K562 (cell line): ENCODE results near the gene RYK. TPM values are rescaled to one million over a fixed set of nuclear protein-coding genes. Genes with fewer than 3 reads are reported as not detected.

ENCODE experiments used
- ATAC-seq: fragments of 200-7000 bp; cut with Tn5 transposase; 3 replicates; pipeline ENCODE4 v1.9.1; 2020; ENCODE audit warnings: moderate library complexity
- BruUV-seq: library from RNA; stranded (reverse); fragments of 400-500 nt; replicated peaks from 2 replicates; lab custom pipeline; 2021; lab: Mats Ljungman, UMichigan
- CTCF ChIA-PET: fragments of 300-600 bp; formaldehyde crosslinking; extraction: SDS; loops from one replicate; lab custom pipeline; 2021; ENCODE audit warnings: low intra/inter-chr PET ratio; lab: Yijun Ruan, JAX
- POLR2A ChIA-PET: fragments of 300-600, 350-650 bp; sonication (Branson Sonifier 250); formaldehyde crosslinking; extraction: SDS; loops from one replicate; lab custom pipeline; 2021; ENCODE audit warnings: antibody characterized with exemption, inconsistent platforms; lab: Yijun Ruan, JAX
- DNase-seq, 4 experiments: peaks; one replicate each; pipeline versions ENCODE4 v3.0.0 to v3.0.0-alpha.2; 2011 to 2018; ENCODE audit warnings: low spot score in 3 of 4, mixed read lengths in 3 of 4; ENCODE audit errors: extremely low read depth in 1 of 4
- FAIRE-seq: peaks from 2 replicates; lab custom pipeline; 2011; peaks lifted over from hg19 to GRCh38; lab: Jason Lieb, UNC
- H2AFZ ChIP-seq: 2 replicates; pipeline ENCODE4 v1.6.0; 2011; ENCODE audit warnings: low read depth, low read length, control low read depth, inconsistent platforms
- H3K27ac ChIP-seq: fragments of 200-600 bp; 3 replicates; pipeline ENCODE4 v1.8.0; 2011; ENCODE audit warnings: low read depth, mild to moderate bottlenecking, control low read depth, inconsistent platforms, low read length, moderate library complexity, mixed read lengths; ENCODE audit errors: extremely low read depth
- H3K27me3 ChIP-seq, 2 experiments: fragments of 300-600 bp in 1 of 2; 2 replicates in 1 of 2; 3 replicates in 1 of 2; pipeline versions ENCODE4 v1.6.0 to v1.8.0; 2011; ENCODE audit warnings: inconsistent platforms in 2 of 2, low read length in 2 of 2, mild to moderate bottlenecking in 1 of 2, mixed read lengths in 1 of 2, moderate library complexity in 1 of 2; ENCODE audit not compliant: control insufficient read depth in 2 of 2, insufficient read depth in 2 of 2
- H3K36me3 ChIP-seq: fragments of 300-600 bp; 3 replicates; pipeline ENCODE4 v1.8.0; 2011; ENCODE audit warnings: mild to moderate bottlenecking, low read length, inconsistent platforms; ENCODE audit not compliant: control insufficient read depth, insufficient read depth
- H3K4me1 ChIP-seq, 2 experiments: fragments of 200-600 bp in 1 of 2; replicated peaks in 1 of 2; 2 replicates in 1 of 2; 3 replicates in 1 of 2; pipeline versions ENCODE4 v1.5.1 to v1.8.0; 2011; ENCODE audit warnings: inconsistent platforms in 2 of 2, low read length in 2 of 2, mild to moderate bottlenecking in 1 of 2, mixed read lengths in 1 of 2, moderate library complexity in 1 of 2; ENCODE audit not compliant: control insufficient read depth in 2 of 2, insufficient read depth in 2 of 2
- H3K4me2 ChIP-seq: 2 replicates; pipeline ENCODE4 v1.6.1; 2011; ENCODE audit warnings: low read length, control low read depth, inconsistent platforms, mixed read lengths; ENCODE audit not compliant: insufficient read depth
- H3K4me3 ChIP-seq: fragments of 200-600 bp; sonication (generic), shearing (Covaris generic); 2 replicates; pipeline ENCODE4 v1.5.1; 2016; ENCODE audit warnings: control low read depth, inconsistent platforms
- H3K79me2 ChIP-seq: fragments of 200-600 bp; 3 replicates; pipeline ENCODE4 v1.8.0; 2011; ENCODE audit warnings: low read length, inconsistent platforms; ENCODE audit not compliant: control insufficient read depth, insufficient read depth
- H3K9ac ChIP-seq, 2 experiments: 2 replicates each; pipeline versions ENCODE4 v1.6.0 to v1.6.1; 2011; ENCODE audit warnings: low read depth in 2 of 2, low read length in 2 of 2, control low read depth in 1 of 2, inconsistent platforms in 1 of 2, mild to moderate bottlenecking in 1 of 2, mixed read lengths in 1 of 2; ENCODE audit not compliant: insufficient read depth in 1 of 2
- H3K9me1 ChIP-seq: one replicate; pipeline ENCODE4 v1.6.0; 2011; ENCODE audit warnings: inconsistent platforms, mild to moderate bottlenecking, low read length, moderate library complexity; ENCODE audit not compliant: control insufficient read depth, insufficient read depth
- H3K9me3 ChIP-seq: replicated peaks from 2 replicates; pipeline ENCODE4 v1.5.1; 2011; ENCODE audit warnings: low read depth, low read length, inconsistent platforms; ENCODE audit not compliant: control insufficient read depth, insufficient read depth
- H4K20me1 ChIP-seq: replicated peaks from 2 replicates; pipeline ENCODE4 v1.6.1; 2011; ENCODE audit warnings: low read length, inconsistent platforms, mixed read lengths; ENCODE audit not compliant: control insufficient read depth, insufficient read depth
- DIDO1 ChIP-seq: fragments of 450-650 bp; IDR thresholded peaks from 2 replicates; pipeline ENCODE4 v1.6.1; 2016; ENCODE audit warnings: low read depth, missing biosample characterization, missing genetic modification characterization
- MEIS2 ChIP-seq: fragments of 450-650 bp; IDR thresholded peaks from 2 replicates; pipeline ENCODE4 v1.6.1; 2014; ENCODE audit warnings: mild to moderate bottlenecking; ENCODE audit not compliant: partially characterized antibody
- NCOR1 ChIP-seq: fragments of 450-650 bp; IDR thresholded peaks from 2 replicates; pipeline ENCODE4 v1.6.1; 2016; ENCODE audit warnings: mild to moderate bottlenecking, moderate library complexity
- NFE2 ChIP-seq: IDR thresholded peaks from 2 replicates; pipeline ENCODE4 v1.6.1; 2014; ENCODE audit warnings: antibody characterized with exemption, low read depth
- NUFIP1 ChIP-seq: fragments of 450-650 bp; IDR thresholded peaks from 2 replicates; pipeline ENCODE4 v1.6.1; 2018; ENCODE audit not compliant: partially characterized antibody
- RREB1 ChIP-seq: fragments of 250-450 bp; sonication (Bioruptor Pico); IDR thresholded peaks from 2 replicates; pipeline ENCODE4 v1.4.0; 2020
- SAFB2 ChIP-seq: fragments of 200-400 bp; formaldehyde crosslinking; IDR thresholded peaks from 2 replicates; pipeline ENCODE4 v1.6.1; 2018; ENCODE audit warnings: borderline replicate concordance, low read length, low read depth, moderate library complexity; ENCODE audit not compliant: severe bottlenecking
- XRCC5 ChIP-seq: fragments of 200-400 bp; formaldehyde crosslinking; IDR thresholded peaks from 2 replicates; pipeline ENCODE4 v1.6.1; 2017; ENCODE audit warnings: low read depth, mild to moderate bottlenecking, low read length
- ZBTB43 ChIP-seq: sonication (generic); formaldehyde crosslinking; IDR thresholded peaks from 2 replicates; pipeline ENCODE4 v1.8.0; 2023; ENCODE audit warnings: mild to moderate bottlenecking, missing genetic modification reagents
- ZKSCAN1 ChIP-seq: fragments of 150-350 bp; IDR thresholded peaks from 2 replicates; pipeline ENCODE4 v1.6.1; 2016; ENCODE audit warnings: low read depth, low read length
- ZNF395 ChIP-seq: fragments of 200-800 bp; sonication (Bioruptor generic); IDR thresholded peaks from 2 replicates; pipeline ENCODE4 v1.6.1; 2017; ENCODE audit warnings: missing genetic modification characterization, missing compliant biosample characterization
- ZNF76 ChIP-seq: fragments of 250-450 bp; sonication (Bioruptor Pico); IDR thresholded peaks from 2 replicates; pipeline ENCODE4 v1.4.0; 2020; ENCODE audit warnings: mild to moderate bottlenecking, moderate library complexity, borderline replicate concordance
- WGBS: fragments of 100-300 bp; shearing (Covaris generic); methylation state at CpG from one replicate; pipeline ENCODE4 v1.1.6; 2016; ENCODE audit warnings: low coverage, mixed read lengths; ENCODE audit not compliant: insufficient coverage; ENCODE audit errors: missing lambda C conversion rate; 5-methylcytosine and 5-hydroxymethylcytosine counted together
- in situ Hi-C: fragments of 300-500 bp; cut with MboI; formaldehyde crosslinking; loops from 4 replicates; pipeline ENCODE4 v1.15.0; 2018; ENCODE audit warnings: inconsistent platforms, mixed read lengths
- intact Hi-C: fragments of 100-400 bp; cut with micrococcal nuclease; formaldehyde crosslinking; loops from 2 replicates; pipeline ENCODE4 v1.14.2; 2022
- polyA plus RNA-seq, 8 experiments: library from polyadenylated mRNA; depleted of rRNA in 4 of 8; stranded (reverse) in 5 of 8; unstranded in 3 of 8; fragments of >200 nt; fragmentation: Nextera tagmentation in 2 of 8; fragmentation: Illumina TruSeq in 1 of 8; extraction: Ambion mirVana in 2 of 8; extraction: Trizol in 1 of 8; gene quantifications; 2 replicates each; pipeline versions ENCODE4 v1.2.1 to v1.2.3, GENCODE V29; 2011 to 2014; ENCODE audit warnings: inconsistent platforms in 1 of 8, missing spikeins in 1 of 8
- total RNA-seq, 7 experiments: library from RNA; depleted of rRNA in 6 of 7; stranded (reverse); fragments of >200 nt in 6 of 7; fragmentation: Illumina TruSeq in 2 of 7; extraction: Trizol in 2 of 7; gene quantifications; 2 replicates each; pipeline versions ENCODE4 v1.2.1 to v1.2.3, GENCODE V29; 2011 to 2021; ENCODE audit warnings: low replicate concordance in 1 of 7

Gene RYK
- total and polyA plus RNA-seq, 9 of the 15 experiments (the other 6 are each of a cell fraction or from before 2014, with no cell fraction given) = 4.2 to 29.5 (median 16.6) TPM

- Histone ChIP-seq H3K4me1 (no peaks in the 10 kb centered on the region), H4K20me1 (no peaks in the 10 kb centered on the region), H3K79me2 (no peaks in the 10 kb centered on the region), H3K9ac (no peak overlapping the region), H3K4me2 (no peak overlapping the region), H3K27ac (no peak overlapping the region), H3K4me3 (no peak overlapping the region), H3K9me1 (no peaks in the 10 kb centered on the region), H2AFZ (no peak overlapping the region), H3K9me3 (no peaks in the 10 kb centered on the region), H3K36me3 (no peaks in the 10 kb centered on the region), H3K27me3 (no peaks in the 10 kb centered on the region)
- in situ Hi-C loops = no loop called here
- DNase-seq (no peak), ATAC-seq (no peak), FAIRE-seq (no peak)
- BruUV-seq = no TSS peak
- CTCF ChIA-PET = no interaction called here
- intact Hi-C loops = loop anchor here (5.0 kb wide), 1 partner anchor 38 kb away; no protein-coding TSS in a partner anchor
- 14% methylated on average over 4 of the region's 4 CpGs for WGBS
- POLR2A ChIA-PET = no interaction called here
- TF ChIP-seq ZNF76 (CRISPR knock-in tag) (no peak), NUFIP1 (no peak), RREB1 (CRISPR knock-in tag) (no peak), MEIS2 (no peak), NCOR1 (no peak), XRCC5 (no peak), ZBTB43 (CRISPR knock-in tag) (no peak), SAFB2 (no peak), NFE2 (no peak), ZKSCAN1 (no peak), ZNF395 (CRISPR knock-in tag) (no peak), DIDO1 (tag) (no peak)
Observed at GRCh38 chr3:134258761-134259347, 8.2 kb upstream of the RYK start.
